Gastroesophageal sphincter (tissue), 4 donors: ENCODE data around the gene ZCCHC4. TPM values are rescaled to one million over a fixed set of nuclear protein-coding genes. Genes with fewer than 3 reads are reported as not detected.

Source experiments
- ATAC-seq: fragments of 150-250 bp; one replicate; pipeline ENCODE4 v1.9.1; 2016; ENCODE audit warnings: mild to moderate bottlenecking, moderate library complexity
- H3K27ac ChIP-seq, 4 donors: fragments of 200-600 bp; sonication (generic) in 3 of 4; 1 replicate in 3 of 4; 2 replicates in 1 of 4; pipeline ENCODE4 v1.5.1; 2016 to 2019
- H3K27me3 ChIP-seq: fragments of 200-600 bp; sonication (generic); one replicate; pipeline ENCODE4 v1.5.1; 2019
- H3K36me3 ChIP-seq, 2 donors: fragments of 200-600 bp; sonication (generic); one replicate each; pipeline ENCODE4 v1.5.1; 2019; ENCODE audit warnings: control low read depth in 1 of 2
- H3K4me1 ChIP-seq, 3 donors: fragments of 200-600 bp; sonication (generic); 1 replicate in 2 of 3; 2 replicates in 1 of 3; pipeline ENCODE4 v1.5.1; 2016 to 2019; ENCODE audit warnings: control low read depth in 2 of 3
- H3K4me3 ChIP-seq, 2 donors: fragments of 200-600 bp; sonication (generic); one replicate each; pipeline ENCODE4 v1.5.1; 2019; ENCODE audit warnings: mild to moderate bottlenecking in 1 of 2, moderate library complexity in 1 of 2
- H3K9me3 ChIP-seq, 3 donors: fragments of 200-600 bp; sonication (generic); one replicate each; pipeline ENCODE4 v1.5.1; 2017 to 2019; ENCODE audit warnings: control low read depth in 2 of 3
- CTCF ChIP-seq, 4 experiments: fragments of 200-600 bp in 2 of 4; fragments of 450-650 bp in 2 of 4; sonication (generic) in 1 of 4; IDR thresholded peaks; one replicate each; pipeline ENCODE4 v1.5.1; 2017 to 2019; ENCODE audit warnings: antibody characterized with exemption in 4 of 4, mild to moderate bottlenecking in 2 of 4, moderate library complexity in 2 of 4
- EP300 ChIP-seq: sonication (generic); formaldehyde crosslinking; IDR thresholded peaks from one replicate; pipeline ENCODE4 v1.6.1; 2017; ENCODE audit warnings: antibody characterized with exemption, mild to moderate bottlenecking
- POLR2A ChIP-seq, 2 donors: fragments of 450-650 bp; IDR thresholded peaks; one replicate each; pipeline ENCODE4 v1.6.1; 2017; ENCODE audit warnings: antibody characterized with exemption in 2 of 2, mild to moderate bottlenecking in 2 of 2, moderate library complexity in 1 of 2
- POLR2AphosphoS5 ChIP-seq: sonication (generic); formaldehyde crosslinking; IDR thresholded peaks from one replicate; pipeline ENCODE4 v1.6.1; 2017; ENCODE audit warnings: antibody characterized with exemption
- WGBS, 2 donors: methylation state at CpG; one replicate each; pipeline ENCODE4 v1.1.5; 2018; ENCODE audit warnings: low coverage in 1 of 2; 5-methylcytosine and 5-hydroxymethylcytosine counted together
- total RNA-seq, 4 donors: library from RNA; depleted of rRNA; stranded (reverse); fragments of >200 nt; gene quantifications; one replicate each; pipeline ENCODE4 v1.1.0, GENCODE V29; 2016

ZCCHC4 gene
- total RNA-seq, 4 donors from 2014 or later = 9.5 to 15.3 (median 11.5) TPM

- 0 to 3% methylated on average over 4 to 7 of the region's 74 CpGs for WGBS, 2 donors
- TF ChIP-seq EP300 (no peak), POLR2AphosphoS5 (peak; percentile 59), CTCF (IDR thresholded peaks at IDR 0.05) (peak in 2 of 4 experiments; percentile 7 to 43), POLR2A (IDR thresholded peaks at IDR 0.05) (peak; percentile 50 to 61)
- Histone ChIP-seq H3K36me3 (peaks cover 0 to 17% of the 10 kb centered on the region in 2 donors), H3K27me3 (no peaks in the 10 kb centered on the region), H3K4me3 (peak within 1 kb of the TSS; percentile 45 to 63), H3K4me1 (peaks cover 0 to 32% (median 0%) of the 10 kb centered on the region in 3 donors), H3K27ac (peak within 1 kb of the TSS in 3 of 4 donors; percentile 70 to 85 (median 78)), H3K9me3 (no peaks in the 10 kb centered on the region)
- peak; percentile 98 for ATAC-seq
Measured at GRCh38 chr4:25376754-25377571, 64.4 kb downstream of the ZCCHC4 start, which contains the start of gene ANAPC4. Gene ANAPC4 (plus strand): TSS chr4:25377263. CDS start chr4:25377428, 165 bp downstream.

- peak overlapping the region in 3 of 4 donors; percentile 70 to 85 (median 78) for H3K27ac ChIP-seq
- no peaks in the 10 kb centered on the region for H3K9me3 ChIP-seq
- H3K4me3 ChIP-seq = peak overlapping the region; percentile 45 to 63
- TF ChIP-seq POLR2AphosphoS5 = no peak
- no peak for TF ChIP-seq POLR2A (IDR thresholded peaks at IDR 0.05)
- no peak for TF ChIP-seq EP300
- no peak for TF ChIP-seq CTCF (IDR thresholded peaks at IDR 0.05)
- H3K27me3 ChIP-seq = no peaks in the 10 kb centered on the region
- peaks cover 0 to 22% of the 10 kb centered on the region in 2 donors for H3K36me3 ChIP-seq
- peaks cover 0 to 32% (median 0%) of the 10 kb centered on the region in 3 donors for H3K4me1 ChIP-seq
- no peak for ATAC-seq
- WGBS, 2 donors = 19 to 28% methylated on average over 10 to 17 of the region's 18 CpGs
Measured at GRCh38 chr4:25377572-25378436, 65.2 kb downstream of the ZCCHC4 start.

GRCh38 chr4:25378437-25378743, 65.8 kb downstream of the ZCCHC4 start:
- H3K27me3 ChIP-seq = no peaks in the 10 kb centered on the region
- H3K36me3 ChIP-seq = peaks cover 0 to 28% of the 10 kb centered on the region in 2 donors
- H3K4me3 ChIP-seq = peak overlapping the region in 1 of 2 donors; percentile 63
- no peak for ATAC-seq
- no peaks in the 10 kb centered on the region for H3K9me3 ChIP-seq
- WGBS, 2 donors = 68% methylated on average over 6 of the region's 6 CpGs; no CpG with 5 or more reads in 1 of the 2 donors
- TF ChIP-seq POLR2A (IDR thresholded peaks at IDR 0.05) = no peak
- no peak for TF ChIP-seq POLR2AphosphoS5
- no peak for TF ChIP-seq CTCF (IDR thresholded peaks at IDR 0.05)
- no peak for TF ChIP-seq EP300
- H3K4me1 ChIP-seq = peaks cover 0 to 32% (median 0%) of the 10 kb centered on the region in 3 donors
- H3K27ac ChIP-seq = no peak overlapping the region

GRCh38 chr4:25379591-25379990, 67.0 kb downstream of the ZCCHC4 start:
- H3K27ac ChIP-seq = no peak overlapping the region
- H3K4me3 ChIP-seq = no peak overlapping the region
- WGBS, 2 donors = 81 to 84% methylated on average over 2 of the region's 2 CpGs
- H3K4me1 ChIP-seq = peaks cover 0 to 32% (median 0%) of the 10 kb centered on the region in 3 donors
- no peak for ATAC-seq
- H3K27me3 ChIP-seq = no peaks in the 10 kb centered on the region
- TF ChIP-seq CTCF (IDR thresholded peaks at IDR 0.05) (no peak), POLR2A (IDR thresholded peaks at IDR 0.05) (no peak), POLR2AphosphoS5 (no peak), EP300 (no peak)
- peaks cover 0 to 40% of the 10 kb centered on the region in 2 donors for H3K36me3 ChIP-seq
- H3K9me3 ChIP-seq = no peaks in the 10 kb centered on the region
